HG03066 (cell line): Measurements from ENCODE around the gene VPS36.
A peak's percentile ranks its signal among the peaks of the same experiment; 100 is the strongest.
"Not testable (repeated sequence)": the region's sequence is repeated elsewhere in the genome, so short reads cannot be mapped to it uniquely, and the experiment has no call there.

Experiments
- ATAC-seq: cut with Tn5 transposase; IDR thresholded peaks from one replicate; pipeline ENCODE4 v1.9.1; 2021; ENCODE audit warnings: low read depth; ENCODE audit not compliant: unreplicated experiment

The VPS36 gene

GRCh38 chr13:52447354-52447753 is 3.1 kb downstream of the VPS36 start:
- no peak for ATAC-seq

GRCh38 chr13:52446265-52446664 is 4.2 kb downstream of the VPS36 start:
- ATAC-seq, result no peak

- no peak for ATAC-seq
These were observed 18.0 kb downstream of the VPS36 start for GRCh38 chr13:52432456-52432855.

- ATAC-seq, result no peak
These were observed 22.1 kb downstream of the VPS36 start for GRCh38 chr13:52428295-52428694.

GRCh38 chr13:52421216-52421615 is 29.2 kb downstream of the VPS36 start:
- ATAC-seq, result no peak

GRCh38 chr13:52419080-52419479 is 31.4 kb downstream of the VPS36 start:
- no peak for ATAC-seq

GRCh38 chr13:52414963-52415362 is 35.5 kb downstream of the VPS36 start:
- no peak for ATAC-seq

GRCh38 chr13:52414051-52414450 is 36.4 kb downstream of the VPS36 start:
- no peak for ATAC-seq

- ATAC-seq, result no peak
These were observed 38.3 kb downstream of the VPS36 start for GRCh38 chr13:52412128-52412527.

- peak; percentile 72 for ATAC-seq
These were observed 38.8 kb downstream of the VPS36 start for GRCh38 chr13:52411629-52412028.

GRCh38 chr13:52408071-52408658 is 42.3 kb downstream of the VPS36 start:
- not testable (repeated sequence) for ATAC-seq

GRCh38 chr13:52407436-52407835 is 43.0 kb downstream of the VPS36 start:
- ATAC-seq, result not testable (repeated sequence)

GRCh38 chr13:52406629-52407028 is 43.8 kb downstream of the VPS36 start:
- no peak for ATAC-seq

- ATAC-seq, result no peak
These were observed 44.5 kb downstream of the VPS36 start, which contains the start of gene THSD1 for GRCh38 chr13:52405767-52406494. TSS of gene THSD1 (minus strand) at chr13:52406172. CDS start at chr13:52402600, 3,572 bp downstream.

GRCh38 chr13:52405369-52405766 is 45.1 kb downstream of the VPS36 start:
- no peak for ATAC-seq

GRCh38 chr13:52399708-52400107 is 50.7 kb downstream of the VPS36 start:
- no peak for ATAC-seq

- no peak for ATAC-seq
These were observed 51.4 kb downstream of the VPS36 start for GRCh38 chr13:52399046-52399445.

- no peak for ATAC-seq
These were observed 54.7 kb downstream of the VPS36 start for GRCh38 chr13:52395704-52396103.

GRCh38 chr13:52394586-52394985 is 55.8 kb downstream of the VPS36 start:
- ATAC-seq, result no peak

GRCh38 chr13:52393572-52394357 is 56.7 kb downstream of the VPS36 start:
- no peak for ATAC-seq

- ATAC-seq, result no peak
These were observed 62.7 kb downstream of the VPS36 start for GRCh38 chr13:52387721-52388120.
